Left lung (tissue), 10 donors: ENCODE results near the gene MERTK. TPM values are rescaled to one million over a fixed set of nuclear protein-coding genes. Genes with fewer than 3 reads are reported as not detected.
A peak's percentile ranks its signal among the peaks of the same experiment; 100 is the strongest.
"Not testable (repeated sequence)": the region's sequence is repeated elsewhere in the genome, so short reads cannot be mapped to it uniquely, and the experiment has no call there.

Experiments used
- ATAC-seq: fragments of 200-7000 bp; cut with Tn5 transposase; one replicate; pipeline ENCODE4 v1.9.1; 2020; ENCODE audit warnings: moderate library complexity
- DNase-seq, 4 donors: peaks; one replicate each; pipeline ENCODE4 v3.0.0-alpha.2; 2013 to 2020
- H3K27ac ChIP-seq, 2 donors: fragments of 200-600 bp; sonication (generic) in 1 of 2; one replicate each; pipeline versions ENCODE4 v1.5.0 to v1.8.0; 2020 to 2021
- H3K27me3 ChIP-seq, 2 donors: fragments of 200-600 bp; sonication (generic) in 1 of 2; one replicate each; pipeline versions ENCODE4 v1.5.0 to v1.8.0; 2020 to 2021
- H3K36me3 ChIP-seq, 2 donors: fragments of 200-600 bp; sonication (generic) in 1 of 2; one replicate each; pipeline versions ENCODE4 v1.5.0 to v1.8.0; 2020 to 2021
- H3K4me1 ChIP-seq, 2 donors: fragments of 200-600 bp; one replicate each; pipeline ENCODE4 v1.8.0; 2021
- H3K4me3 ChIP-seq, 2 donors: fragments of 200-600 bp; sonication (generic) in 1 of 2; one replicate each; pipeline versions ENCODE4 v1.5.0 to v1.8.0; 2020 to 2021; ENCODE audit warnings: mild to moderate bottlenecking in 1 of 2
- H3K9me3 ChIP-seq, 2 donors: fragments of 200-600 bp; sonication (generic) in 1 of 2; one replicate each; pipeline versions ENCODE4 v1.5.0 to v1.8.0; 2020 to 2021
- CTCF ChIP-seq, 2 donors: fragments of 200-600 bp; sonication (generic) in 1 of 2; IDR thresholded peaks; one replicate each; pipeline versions ENCODE4 v1.5.0 to v1.8.0; 2021; ENCODE audit warnings: antibody characterized with exemption in 2 of 2
- intact Hi-C, 2 donors: fragments of 100-400 bp; cut with DNase I; formaldehyde crosslinking; loops; one replicate each; pipeline versions ENCODE4 v1.11.2 to v1.14.2; 2022
- polyA plus RNA-seq, 6 donors: library from polyadenylated mRNA; unstranded; fragments of 120-200 nt; gene quantifications; one replicate each; pipeline ENCODE4 v1.2.1, GENCODE V29; 2013; ENCODE audit not compliant: insufficient read length in 6 of 6
- total RNA-seq, 2 donors: library from RNA; stranded (reverse); fragmentation: NEBNext Ultra II Directional; extraction: Animal tissue kit (Norgen Biotek cat#: 25700); gene quantifications; one replicate each; pipeline ENCODE4 v1.2.1, GENCODE V29; 2021
- donor health status: DM: no; HTN: yes; CAD: no.
- donor health status: DM: no; HTN: no; CAD: no.

Gene MERTK
- total and polyA plus RNA-seq, 8 donors: 15.3 to 42.8 (median 19.8) TPM

- ATAC-seq: peak; percentile 21
- intact Hi-C loops: no loop called here
- Histone ChIP-seq H3K36me3 (peaks cover 0 to 6% of the 10 kb centered on the region in 2 donors), H3K4me3 (no peak overlapping the region), H3K4me1 (peaks cover 23 to 78% of the 10 kb centered on the region in 2 donors), H3K27ac (peak overlapping the region in 1 of 2 donors; percentile 7), H3K27me3 (no peaks in the 10 kb centered on the region), H3K9me3 (no peaks in the 10 kb centered on the region)
- no peak for DNase-seq
- no peak for TF ChIP-seq CTCF (IDR thresholded peaks at IDR 0.05)
Measured at GRCh38 chr2:111904726-111905474, 6.5 kb downstream of the MERTK start.

GRCh38 chr2:111905475-111905869 is 7.1 kb downstream of the MERTK start:
- H3K27me3 ChIP-seq, H3K36me3 ChIP-seq, H3K9me3 ChIP-seq, intact Hi-C loops, DNase-seq, H3K4me3 ChIP-seq, ATAC-seq: not testable (repeated sequence)
- Histone ChIP-seq H3K4me1 (peaks cover 23 to 73% of the 10 kb centered on the region in 2 donors), H3K27ac (peak overlapping the region in 1 of 2 donors; percentile 62)

- no peak for TF ChIP-seq CTCF (IDR thresholded peaks at IDR 0.05)
- Histone ChIP-seq H3K4me3 (no peak overlapping the region), H3K27ac (peak overlapping the region; percentile 49 to 62), H3K9me3 (no peaks in the 10 kb centered on the region), H3K27me3 (no peaks in the 10 kb centered on the region), H3K4me1 (peaks cover 23 to 73% of the 10 kb centered on the region in 2 donors), H3K36me3 (peaks cover 0 to 6% of the 10 kb centered on the region in 2 donors)
- DNase-seq (no peak), ATAC-seq (peak; percentile 48)
- intact Hi-C loops: no loop called here
Measured at GRCh38 chr2:111905990-111906735, 7.8 kb downstream of the MERTK start.

GRCh38 chr2:111908578-111908977 is 10.2 kb downstream of the MERTK start:
- no peak for TF ChIP-seq CTCF (IDR thresholded peaks at IDR 0.05)
- Histone ChIP-seq H3K36me3 (no peaks in the 10 kb centered on the region), H3K9me3 (no peaks in the 10 kb centered on the region), H3K4me3 (no peak overlapping the region), H3K27me3 (no peaks in the 10 kb centered on the region), H3K27ac (no peak overlapping the region), H3K4me1 (peaks cover 20 to 77% of the 10 kb centered on the region in 2 donors)
- intact Hi-C loops: no loop called here
- DNase-seq (no peak), ATAC-seq (no peak)

GRCh38 chr2:111909079-111909478 is 10.7 kb downstream of the MERTK start:
- DNase-seq (no peak), ATAC-seq (no peak)
- Histone ChIP-seq H3K27ac (no peak overlapping the region), H3K27me3 (no peaks in the 10 kb centered on the region), H3K4me3 (no peak overlapping the region), H3K36me3 (no peaks in the 10 kb centered on the region), H3K4me1 (peaks cover 20 to 72% of the 10 kb centered on the region in 2 donors), H3K9me3 (no peaks in the 10 kb centered on the region)
- intact Hi-C loops: no loop called here
- TF ChIP-seq CTCF (IDR thresholded peaks at IDR 0.05): no peak

GRCh38 chr2:111909997-111910396 is 11.6 kb downstream of the MERTK start:
- H3K4me1 ChIP-seq: peaks cover 17 to 65% of the 10 kb centered on the region in 2 donors
- H3K9me3 ChIP-seq, DNase-seq, H3K27ac ChIP-seq, H3K27me3 ChIP-seq, ATAC-seq, H3K4me3 ChIP-seq, intact Hi-C loops, H3K36me3 ChIP-seq: not testable (repeated sequence)
